SK-N-SH treated with all-trans-retinoic acid at 6 μM for 48 hours (cell line): ENCODE measurements around the gene AGMO.

Experiments
- CSRNP3 ChIP-seq: fragments of 250-450 bp; sonication (Bioruptor Pico); IDR thresholded peaks from 2 replicates; pipeline ENCODE4 v1.5.1; 2021; ENCODE audit warnings: mild to moderate bottlenecking, moderate library complexity
- POU6F1 ChIP-seq: fragments of 250-450 bp; sonication (Bioruptor Pico); IDR thresholded peaks from 2 replicates; pipeline ENCODE4 v1.8.0; 2021; ENCODE audit warnings: low read depth, mild to moderate bottlenecking, moderate library complexity, borderline replicate concordance
- PPARA ChIP-seq: fragments of 250-450 bp; sonication (Bioruptor Pico); IDR thresholded peaks from 2 replicates; pipeline ENCODE4 v1.5.0; 2020; ENCODE audit warnings: mild to moderate bottlenecking, borderline replicate concordance
- ZFP30 ChIP-seq: fragments of 450-650 bp; formaldehyde crosslinking; IDR thresholded peaks from 2 replicates; pipeline ENCODE4 v1.5.0; 2022; ENCODE audit warnings: mild to moderate bottlenecking, moderate library complexity
- ZNF565 ChIP-seq: fragments of 450-650 bp; formaldehyde crosslinking; conservative IDR thresholded peaks from 2 replicates; pipeline ENCODE4 v1.5.0; 2020; ENCODE audit warnings: low read depth, mild to moderate bottlenecking, moderate library complexity

- TF ChIP-seq ZFP30 (CRISPR knock-in tag), result no peak
- TF ChIP-seq ZNF565 (CRISPR knock-in tag), result no peak
- no peak for TF ChIP-seq POU6F1
- TF ChIP-seq PPARA (CRISPR knock-in tag), result no peak
- TF ChIP-seq CSRNP3, result no peak
These were observed 230.9 kb downstream of the AGMO start for GRCh38 chr7:15330943-15331342.
